VCaP (cell line): Measurements from ENCODE around the gene RNASE12.
"Not testable (repeated sequence)": the region's sequence is repeated elsewhere in the genome, so short reads cannot be mapped to it uniquely, and the experiment has no call there.

ENCODE experiments used
- H3K27ac ChIP-seq: fragments of 450-650 bp; 2 replicates; pipeline ENCODE4 v1.5.1; 2017
- CTCF ChIP-seq: fragments of 450-650 bp; conservative IDR thresholded peaks from 2 replicates; pipeline ENCODE4 v1.5.1; 2017; ENCODE audit warnings: mild to moderate bottlenecking, moderate library complexity

RNASE12 gene

DNA sequence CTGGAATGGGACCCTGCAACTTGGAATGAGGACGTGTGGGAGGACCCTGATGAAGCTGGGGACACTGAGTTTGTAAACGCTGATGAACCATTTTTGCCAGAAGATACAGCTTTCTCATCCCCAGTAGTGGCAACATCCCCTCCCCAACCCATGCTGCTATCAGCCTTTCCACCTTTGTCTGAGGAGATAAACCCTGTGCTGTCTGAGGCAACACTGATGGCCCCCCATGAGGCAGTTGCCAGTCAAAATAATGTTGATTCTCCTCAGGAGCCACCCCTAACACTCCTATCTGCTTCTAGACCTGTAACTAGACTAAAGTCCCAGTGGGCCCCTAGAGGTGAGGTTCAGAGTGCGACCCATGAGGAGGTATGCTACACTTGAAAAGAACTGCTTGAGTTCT, 22.8 kb downstream of the RNASE12 start:
- no peak for TF ChIP-seq CTCF
- no peak overlapping the region for H3K27ac ChIP-seq

- H3K27ac ChIP-seq = not testable (repeated sequence)
These were observed 24.0 kb downstream of the RNASE12 start for GRCh38 chr14:20567199-20567598.

- TF ChIP-seq CTCF = no peak
- no peak overlapping the region for H3K27ac ChIP-seq
These were observed 26.6 kb downstream of the RNASE12 start for GRCh38 chr14:20564501-20564997.

DNA sequence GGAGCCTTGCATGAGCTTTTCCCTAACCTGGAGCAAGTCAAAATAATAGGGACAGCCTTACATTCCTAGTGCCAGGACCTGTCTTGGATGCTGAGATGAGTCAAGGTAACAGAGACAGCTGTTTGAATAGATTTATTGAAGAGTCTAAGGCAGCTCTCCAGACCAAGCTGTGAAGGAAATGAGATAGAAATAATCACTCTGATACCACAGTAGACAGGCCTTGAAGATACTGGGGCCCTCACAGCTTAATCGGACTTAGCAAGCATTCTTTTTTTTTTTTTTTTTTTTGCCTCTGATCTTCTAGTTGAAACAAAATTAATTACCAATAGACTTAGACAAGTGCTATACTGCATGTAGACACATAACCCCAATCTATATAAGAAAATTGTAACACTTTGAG, 27.2 kb downstream of the RNASE12 start:
- H3K27ac ChIP-seq = no peak overlapping the region
- no peak for TF ChIP-seq CTCF

DNA sequence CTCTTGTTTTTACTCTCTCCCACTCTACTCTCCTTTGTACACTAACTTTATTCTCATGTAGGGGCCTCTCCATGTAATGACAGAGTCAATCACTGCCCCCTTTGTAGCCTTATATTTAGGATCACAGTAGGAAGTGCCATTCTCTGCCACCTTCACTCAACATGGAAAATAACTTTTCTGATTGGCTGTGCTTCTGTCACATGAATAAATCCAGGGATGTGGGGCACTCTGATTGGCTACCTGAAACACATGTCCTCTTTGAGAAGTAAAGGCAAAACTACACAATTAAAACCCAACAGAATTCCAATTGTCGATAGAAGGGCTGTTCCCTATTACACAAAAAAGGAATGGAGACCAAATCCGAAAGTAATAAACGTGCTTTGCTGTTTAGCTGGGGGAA, 30.2 kb downstream of the RNASE12 start, which contains the start of gene RNASE9:
RNASE9 (minus strand) TSS at position 87 of the 400 bp plus-strand sequence.
- no peak for TF ChIP-seq CTCF
- no peak within 1 kb of the TSS for H3K27ac ChIP-seq

GRCh38 chr14:20559461-20559904, 31.7 kb downstream of the RNASE12 start:
- TF ChIP-seq CTCF = no peak
- no peak overlapping the region for H3K27ac ChIP-seq

- no peak for TF ChIP-seq CTCF
- H3K27ac ChIP-seq = no peak overlapping the region
These were observed 34.0 kb downstream of the RNASE12 start for GRCh38 chr14:20557212-20557542.

- no peak overlapping the region for H3K27ac ChIP-seq
- no peak for TF ChIP-seq CTCF
These were observed 34.5 kb downstream of the RNASE12 start for GRCh38 chr14:20556500-20557211.
